Mammary epithelial cell (primary cell): ENCODE measurements around the gene MSRB3.

Experiments used
- CTCF ChIP-seq, 2 donors: IDR thresholded peaks in 1 of 2; conservative IDR thresholded peaks in 1 of 2; 2 replicates each; pipeline ENCODE4 v1.5.1; 2011 to 2012; ENCODE audit warnings: inconsistent platforms in 2 of 2, low read length in 2 of 2, mild to moderate bottlenecking in 2 of 2, control low read depth in 1 of 2, low read depth in 1 of 2; ENCODE audit not compliant: insufficient read depth in 1 of 2; ENCODE audit errors: extremely low read depth in 1 of 2
- EZH2 ChIP-seq: IDR thresholded peaks from 2 replicates; pipeline ENCODE4 v1.6.1; 2012; ENCODE audit warnings: low read length, inconsistent platforms, borderline replicate concordance

DNA sequence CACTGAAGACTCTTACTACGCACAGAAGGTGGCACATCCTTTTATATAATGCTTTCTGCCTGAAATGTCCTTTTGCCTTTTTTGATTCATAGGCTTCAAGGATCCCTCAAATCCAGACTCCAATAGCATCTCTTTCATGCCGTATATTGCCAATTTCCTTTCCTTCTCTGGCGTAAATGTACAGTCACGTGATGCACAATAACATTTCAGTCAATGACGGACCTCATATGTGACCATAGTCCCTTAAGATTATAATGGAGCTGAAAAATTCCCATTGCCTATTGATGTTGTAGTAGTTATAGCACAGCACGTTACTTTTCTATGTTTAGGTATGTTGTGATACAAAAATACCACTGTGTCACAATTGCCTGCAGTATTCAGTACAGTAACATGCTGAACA is 196.3 kb downstream of the MSRB3 start:
- TF ChIP-seq EZH2: no peak
- TF ChIP-seq CTCF (conservative IDR thresholded peaks at IDR 0.05 in 1 of 2, IDR thresholded peaks at IDR 0.05 in 1 of 2; ENCODE audit: extremely low read depth in 1 of 2, insufficient read depth in 1 of 2, low read depth in 1 of 2, low read length in 2 of 2): no peak
